Activated T-helper 9 cell treated with anti-CD3 and anti-CD28 coated beads, Interleukin-2, amount 50 U/mL, for 16 hours (primary cell): Measurements from ENCODE around the gene ARVCF.

Experiments
- DNase-seq: peaks from one replicate; pipeline ENCODE4 v3.0.0-alpha.2; 2020; ENCODE audit warnings: low read depth

The ARVCF gene

GRCh38 chr22:20031732-20032406 lies 15.2 kb upstream of the ARVCF start:
- peak; percentile 18 for DNase-seq

- DNase-seq, result no peak
Observed at GRCh38 chr22:20029550-20030225, 13.1 kb upstream of the ARVCF start.

- no peak for DNase-seq
Observed at GRCh38 chr22:20028855-20029549, 12.4 kb upstream of the ARVCF start.

GRCh38 chr22:20027966-20028854 lies 11.6 kb upstream of the ARVCF start:
- no peak for DNase-seq

- DNase-seq, result no peak
Observed at GRCh38 chr22:20026996-20027601, 10.5 kb upstream of the ARVCF start.

GRCh38 chr22:20026204-20026908 lies 9.7 kb upstream of the ARVCF start:
- DNase-seq, result no peak

- DNase-seq, result no peak
Observed at GRCh38 chr22:20025401-20026203, 9.0 kb upstream of the ARVCF start.

GRCh38 chr22:20024650-20025397 lies 8.2 kb upstream of the ARVCF start:
- no peak for DNase-seq

GRCh38 chr22:20024225-20024624 lies 7.6 kb upstream of the ARVCF start:
- DNase-seq, result no peak

GRCh38 chr22:20022978-20023613 lies 6.5 kb upstream of the ARVCF start:
- DNase-seq, result no peak

GRCh38 chr22:20022231-20022977 lies 5.8 kb upstream of the ARVCF start:
- DNase-seq, result no peak

GRCh38 chr22:20021196-20022181 lies 4.9 kb upstream of the ARVCF start:
- no peak for DNase-seq

- DNase-seq, result peak; percentile 89
Observed at GRCh38 chr22:20020533-20021195, 4.0 kb upstream of the ARVCF start, which contains the start of gene TANGO2. TANGO2 (plus strand) TSS chr22:20021110; CDS start chr22:20036799, 15,689 bp downstream.

GRCh38 chr22:20019661-20020532 lies 3.3 kb upstream of the ARVCF start:
- DNase-seq, result no peak

GRCh38 chr22:20018001-20018400 lies 1.4 kb upstream of the ARVCF start:
- no peak for DNase-seq
